ENCODE data around the gene UQCR11.

DNA sequence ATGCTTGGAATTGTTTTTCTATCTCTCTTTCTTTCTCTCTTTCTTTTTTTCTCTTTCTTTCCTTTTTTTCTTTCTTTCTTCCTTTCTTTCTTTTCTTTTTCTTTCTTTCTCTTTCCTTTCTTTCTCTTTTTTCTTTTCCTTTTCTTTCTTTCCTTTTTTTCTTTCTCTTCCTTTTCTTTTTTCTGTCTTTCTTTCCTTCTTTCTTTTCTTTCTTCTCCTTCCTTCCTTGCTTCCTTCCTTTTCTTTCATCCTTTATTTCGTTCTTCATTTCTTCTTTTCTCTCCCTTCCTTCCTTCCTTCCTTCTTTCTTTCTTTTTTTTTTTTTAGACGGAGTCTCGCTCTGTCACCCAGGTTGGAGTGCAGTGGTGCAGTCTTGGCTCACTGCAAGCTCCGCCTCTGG, 35.3 kb downstream of the UQCR11 start:
- TF ChIP-seq POLR2A (IDR thresholded peaks at IDR 0.05): no peak
- TF ChIP-seq, protein P1, sequence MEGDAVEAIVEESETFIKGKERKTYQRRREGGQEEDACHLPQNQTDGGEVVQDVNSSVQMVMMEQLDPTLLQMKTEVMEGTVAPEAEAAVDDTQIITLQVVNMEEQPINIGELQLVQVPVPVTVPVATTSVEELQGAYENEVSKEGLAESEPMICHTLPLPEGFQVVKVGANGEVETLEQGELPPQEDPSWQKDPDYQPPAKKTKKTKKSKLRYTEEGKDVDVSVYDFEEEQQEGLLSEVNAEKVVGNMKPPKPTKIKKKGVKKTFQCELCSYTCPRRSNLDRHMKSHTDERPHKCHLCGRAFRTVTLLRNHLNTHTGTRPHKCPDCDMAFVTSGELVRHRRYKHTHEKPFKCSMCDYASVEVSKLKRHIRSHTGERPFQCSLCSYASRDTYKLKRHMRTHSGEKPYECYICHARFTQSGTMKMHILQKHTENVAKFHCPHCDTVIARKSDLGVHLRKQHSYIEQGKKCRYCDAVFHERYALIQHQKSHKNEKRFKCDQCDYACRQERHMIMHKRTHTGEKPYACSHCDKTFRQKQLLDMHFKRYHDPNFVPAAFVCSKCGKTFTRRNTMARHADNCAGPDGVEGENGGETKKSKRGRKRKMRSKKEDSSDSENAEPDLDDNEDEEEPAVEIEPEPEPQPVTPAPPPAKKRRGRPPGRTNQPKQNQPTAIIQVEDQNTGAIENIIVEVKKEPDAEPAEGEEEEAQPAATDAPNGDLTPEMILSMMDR (IDR thresholded peaks at IDR 0.05): no peak

All from stomach (tissue), 4 donors.